Stimulated activated CD8-positive, alpha-beta memory T cell treated with anti-CD3 and anti-CD28 coated beads, Interleukin-4, amount 100 ng/mL, for 4 hours (primary cell): Measurements from ENCODE around the gene SH3GL2.

ENCODE experiments used
- DNase-seq, 2 donors: peaks; one replicate each; pipeline ENCODE4 v3.0.0-alpha.2; 2020; ENCODE audit warnings: low read depth in 2 of 2, low spot score in 1 of 2

The SH3GL2 gene

DNA sequence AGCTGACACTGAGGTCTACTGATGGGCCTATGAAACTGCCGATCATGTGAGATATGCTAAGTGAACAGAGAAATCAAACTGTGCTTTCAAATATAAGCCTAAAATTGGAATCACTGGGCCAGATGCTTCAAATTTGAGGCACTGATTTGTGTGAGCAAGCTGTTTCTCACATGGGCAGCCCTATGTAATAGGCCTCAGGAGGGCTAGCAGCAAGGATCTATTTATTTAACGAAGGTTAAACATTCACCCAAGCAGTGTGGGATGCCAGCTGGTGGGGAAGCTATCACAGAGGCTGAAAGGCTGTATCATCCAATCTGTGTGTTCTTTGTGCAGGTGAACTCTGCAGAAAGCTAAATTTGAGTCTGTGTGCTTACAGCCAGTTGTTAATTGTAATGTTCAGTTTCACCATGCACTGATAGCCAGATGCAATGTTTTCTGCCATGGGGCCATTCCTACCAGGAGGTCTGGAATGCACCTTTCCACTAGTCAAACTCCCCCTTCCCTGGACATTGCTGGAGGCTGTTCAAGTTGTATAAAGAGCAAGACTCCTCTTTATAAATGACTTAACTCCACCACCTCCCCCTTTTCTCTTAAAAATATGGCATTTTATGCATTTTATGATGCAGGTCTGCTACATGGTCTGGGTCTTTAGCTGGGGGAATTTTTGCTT is 228.9 kb downstream of the SH3GL2 start:
- no peak for DNase-seq

DNA sequence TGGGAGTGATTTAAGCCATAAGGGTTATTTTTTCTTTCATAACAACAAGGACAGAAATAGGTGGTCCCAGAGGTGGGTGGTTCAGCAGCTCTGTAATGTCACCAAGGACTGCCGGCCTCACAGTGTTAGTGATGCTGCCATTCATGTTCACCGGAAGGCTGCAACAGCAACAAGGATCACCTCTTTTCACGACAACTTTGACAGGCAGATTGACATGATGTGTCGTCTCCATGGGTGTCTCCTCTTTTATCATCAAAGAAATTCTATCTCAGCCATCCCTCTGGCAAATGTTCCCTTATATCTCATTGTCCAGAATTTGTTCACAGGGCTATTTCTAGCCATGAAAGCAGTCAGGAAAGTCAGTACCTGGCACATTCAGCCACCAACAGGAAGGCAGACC is 231.5 kb downstream of the SH3GL2 start:
- DNase-seq: no peak

DNA sequence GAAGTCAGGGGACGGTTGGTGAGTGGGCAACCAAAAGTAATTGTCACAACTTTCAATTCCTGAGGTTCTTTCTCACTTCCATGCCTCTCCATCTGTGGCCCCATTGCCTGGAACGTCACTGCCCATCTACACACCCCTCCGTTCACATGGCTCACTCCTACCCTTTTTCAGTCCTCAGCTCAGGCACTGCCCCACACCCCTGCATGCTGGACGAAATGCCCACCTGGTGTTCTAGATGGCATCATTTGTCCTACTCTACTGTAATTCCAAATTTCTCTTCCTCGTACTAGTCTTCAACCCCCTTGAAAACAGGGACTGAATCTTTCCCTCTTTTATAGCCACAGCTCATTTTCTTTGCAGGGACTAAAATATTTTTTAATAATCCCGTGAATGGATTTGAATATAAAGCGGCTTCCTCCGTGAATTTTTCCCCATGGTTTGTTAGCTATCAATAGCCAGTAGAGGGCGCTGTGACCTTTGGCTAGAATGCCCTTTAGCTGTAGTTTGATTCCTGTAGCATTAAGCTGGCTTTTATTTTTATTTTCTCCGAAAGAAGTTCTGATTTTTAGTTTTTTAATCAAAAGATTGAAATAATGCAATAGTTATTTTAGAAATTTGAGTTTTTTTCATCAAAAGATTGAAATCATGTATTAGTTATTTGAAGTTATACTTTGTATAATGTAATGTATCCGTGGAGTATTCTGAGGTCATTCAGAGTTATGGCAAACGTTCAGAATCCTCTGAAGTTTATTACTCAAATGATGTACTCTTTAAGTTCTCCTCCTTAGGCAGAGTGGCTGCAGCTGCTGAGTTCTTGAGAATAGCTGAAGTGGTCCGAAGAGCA is 232.1 kb downstream of the SH3GL2 start:
- DNase-seq: no peak

DNA sequence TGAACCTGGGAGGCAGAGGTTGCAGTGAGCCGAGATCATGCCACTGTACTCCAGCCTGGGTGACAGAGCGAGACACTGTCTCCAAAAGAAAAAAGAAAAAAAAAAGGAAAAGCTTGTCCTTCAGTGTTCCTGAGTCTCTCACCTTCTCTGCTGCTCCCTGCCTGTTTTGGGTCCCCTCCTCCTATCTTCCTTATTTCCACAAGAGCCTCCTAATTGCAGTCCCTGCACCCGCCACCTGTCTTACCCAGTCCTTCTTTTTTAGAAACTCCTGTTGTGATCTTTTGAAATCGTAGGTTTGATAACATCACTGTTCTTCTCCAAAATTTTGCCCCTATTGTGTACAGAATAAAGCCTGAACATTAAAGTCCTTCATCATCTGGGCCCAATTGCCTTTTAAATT is 234.9 kb downstream of the SH3GL2 start:
- DNase-seq: no peak

DNA sequence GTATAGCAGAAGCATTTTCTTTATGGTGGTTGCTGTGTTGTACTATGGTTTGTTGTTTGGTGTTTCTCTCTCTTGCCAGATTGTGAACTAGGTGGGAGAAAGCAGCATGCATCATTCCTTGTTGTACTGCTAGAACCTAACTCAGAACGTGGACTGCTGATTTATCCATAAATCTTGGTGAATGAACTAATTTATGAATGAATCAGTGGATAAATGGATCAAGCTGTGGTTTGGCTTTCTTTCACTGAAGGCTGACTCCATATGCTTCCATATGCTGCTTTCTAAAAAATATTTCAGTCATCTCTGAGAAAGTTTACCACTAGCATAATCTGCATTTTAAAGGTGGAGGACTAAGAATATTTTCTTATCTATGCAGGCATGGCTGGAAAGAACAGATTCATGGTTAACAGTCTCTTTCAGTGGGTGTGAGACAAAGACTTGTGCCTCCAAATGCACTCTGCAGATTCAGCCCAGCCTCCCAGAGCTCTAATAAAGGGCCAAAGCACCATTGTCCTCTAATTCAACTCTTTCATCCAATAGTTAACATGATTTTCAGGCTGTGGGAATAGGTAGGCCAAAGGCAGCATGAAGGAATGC is 237.7 kb downstream of the SH3GL2 start:
- DNase-seq: no peak

DNA sequence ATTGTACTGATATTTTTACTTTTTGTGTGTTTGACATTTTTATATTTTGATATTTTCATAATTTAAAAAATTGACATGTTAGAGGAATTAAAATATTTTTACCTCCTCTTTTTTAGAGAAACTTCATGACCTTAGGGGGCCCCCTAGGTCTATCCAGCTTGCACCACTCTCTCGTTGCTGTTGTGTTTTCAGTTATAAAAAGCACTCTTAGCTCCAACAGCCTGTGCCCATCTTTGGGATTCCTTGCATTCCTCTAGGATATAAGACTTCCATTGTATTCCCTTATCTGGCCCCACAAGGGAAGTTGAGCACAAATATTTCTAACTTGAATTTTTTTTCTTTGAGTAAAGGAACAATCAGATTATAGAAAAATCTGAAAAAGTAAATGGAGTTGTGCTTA is 245.3 kb downstream of the SH3GL2 start:
- no peak for DNase-seq

DNA sequence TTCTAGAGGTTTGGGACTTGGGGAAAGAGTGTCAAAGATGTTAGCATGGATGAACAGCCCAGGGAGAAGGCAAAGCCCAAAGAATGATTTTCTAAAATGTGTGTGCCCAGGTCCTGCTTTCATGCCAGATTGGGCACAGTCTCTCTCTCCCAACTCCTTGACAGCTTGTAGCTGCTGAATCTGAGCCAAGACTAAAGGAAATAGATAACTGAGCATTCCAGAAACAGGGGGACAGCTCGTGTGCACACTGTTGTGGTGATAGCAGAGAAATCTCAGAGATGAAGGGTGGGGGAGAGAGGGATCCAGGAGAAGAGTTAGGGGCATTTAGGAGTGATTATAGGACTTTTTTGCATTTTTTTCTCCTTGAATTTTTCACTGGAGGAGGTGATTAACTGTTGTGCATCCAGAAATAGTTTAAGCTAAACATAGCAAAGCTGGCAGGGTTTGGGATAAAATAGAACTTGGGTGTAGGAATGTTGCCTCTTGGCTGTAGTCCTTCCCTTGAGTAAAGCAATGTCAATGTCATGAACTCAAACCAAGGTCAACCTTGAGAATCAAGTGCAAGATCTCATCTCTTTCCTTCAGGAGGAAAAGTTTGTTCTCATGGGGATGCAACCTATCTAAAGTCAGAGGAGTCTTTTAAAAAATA is 245.9 kb downstream of the SH3GL2 start:
- no peak for DNase-seq

DNA sequence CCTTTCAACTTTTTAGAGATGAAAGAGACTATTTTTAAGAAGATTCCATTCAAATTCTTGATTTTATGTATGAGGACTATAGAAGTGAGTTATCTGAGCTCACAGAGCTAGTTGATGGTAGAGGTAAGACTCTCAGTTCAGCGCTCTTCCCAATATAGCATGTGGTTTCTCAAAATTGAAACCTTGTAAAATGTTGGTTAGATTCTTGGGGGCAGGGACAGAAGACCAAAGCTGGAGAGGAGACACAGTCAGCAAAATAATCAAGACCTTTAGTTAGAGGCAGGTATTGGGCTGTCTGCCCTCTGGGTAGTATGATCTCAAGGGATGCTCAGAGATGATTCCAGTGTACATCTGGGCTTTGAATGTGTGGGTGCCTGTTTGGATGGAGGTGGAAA is 246.4 kb downstream of the SH3GL2 start:
- DNase-seq: no peak

DNA sequence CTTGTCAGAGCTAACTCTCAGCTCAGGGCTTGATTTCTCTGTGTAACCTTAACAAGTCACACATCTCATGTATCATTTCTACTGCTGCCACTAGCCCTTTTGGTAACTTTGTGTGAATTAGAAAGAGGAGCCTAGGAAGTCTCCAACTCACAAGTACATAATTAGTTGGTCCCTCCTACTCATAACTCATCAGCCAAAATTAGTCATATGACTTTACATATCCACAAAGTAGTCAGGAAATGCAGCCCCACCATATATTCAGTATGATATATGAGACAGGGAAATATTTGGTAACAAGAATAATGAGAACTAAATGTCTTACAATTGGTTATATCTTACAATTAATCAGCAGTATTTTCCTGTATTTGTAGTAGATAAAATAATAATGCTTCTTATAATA is 250.2 kb downstream of the SH3GL2 start:
- DNase-seq: no peak

DNA sequence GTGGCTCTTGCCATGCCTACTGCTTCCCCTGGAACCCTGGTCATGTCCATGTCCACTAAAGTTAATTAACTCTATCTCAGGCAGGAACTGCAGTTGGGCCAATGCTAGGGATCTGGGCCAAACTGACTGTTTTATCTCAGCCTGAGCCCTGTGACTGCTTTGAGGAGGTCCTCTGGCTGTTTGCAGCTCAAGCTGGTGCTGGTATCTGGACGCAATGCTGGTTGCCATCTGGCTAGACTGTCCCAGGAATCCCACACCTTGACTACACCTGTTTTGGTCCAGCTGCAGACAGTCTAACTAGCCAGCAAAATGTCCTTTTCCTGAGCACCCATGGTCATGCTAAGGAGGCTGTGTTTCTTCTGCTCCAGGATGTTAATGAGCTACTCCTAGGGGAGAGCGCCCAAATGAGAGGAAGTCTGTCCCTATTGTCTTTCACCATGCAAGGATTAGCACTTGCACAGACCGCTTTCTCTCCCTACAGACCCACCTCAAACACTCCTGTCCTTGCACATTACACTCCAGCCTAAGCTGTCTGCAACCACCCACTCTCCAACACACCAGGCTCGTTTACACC is 251.0 kb downstream of the SH3GL2 start:
- DNase-seq: no peak

DNA sequence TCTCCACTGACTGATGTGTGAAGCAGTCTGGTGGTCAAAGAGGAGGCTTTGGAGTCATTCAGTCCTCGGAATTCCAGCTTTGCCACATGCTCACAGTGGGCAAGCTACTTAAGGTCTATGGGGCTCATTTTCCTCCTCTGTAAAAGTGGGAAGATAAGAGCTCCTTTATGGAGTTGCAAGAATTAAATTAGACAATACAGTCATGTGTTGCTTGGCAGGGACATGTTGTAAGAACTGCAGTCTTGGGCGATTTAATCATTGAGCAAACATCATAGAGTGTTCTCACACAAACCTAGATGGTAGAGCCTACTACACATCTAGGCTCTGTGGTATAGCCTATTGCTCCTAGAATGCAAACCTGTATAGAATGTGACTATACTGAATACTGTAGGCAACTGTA is 253.9 kb downstream of the SH3GL2 start:
- DNase-seq: no peak

DNA sequence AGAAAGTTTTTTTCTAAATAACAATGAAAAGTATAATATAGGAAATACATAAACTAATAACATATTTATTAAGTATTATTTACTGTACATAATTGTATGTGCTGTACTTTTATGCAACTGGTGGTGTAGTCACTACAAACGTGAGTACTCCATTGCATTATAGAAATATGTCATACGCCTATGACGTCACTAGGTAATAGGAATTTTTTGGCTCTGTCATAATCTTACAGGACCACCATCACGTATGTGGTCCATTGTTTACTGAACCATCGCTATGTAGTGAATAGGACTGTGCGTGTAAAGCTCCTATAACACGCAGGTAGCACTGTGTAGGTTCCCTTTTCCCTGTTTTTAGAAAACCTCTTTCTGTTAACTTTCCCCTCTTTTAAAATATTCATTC is 255.0 kb downstream of the SH3GL2 start:
- DNase-seq: no peak

DNA sequence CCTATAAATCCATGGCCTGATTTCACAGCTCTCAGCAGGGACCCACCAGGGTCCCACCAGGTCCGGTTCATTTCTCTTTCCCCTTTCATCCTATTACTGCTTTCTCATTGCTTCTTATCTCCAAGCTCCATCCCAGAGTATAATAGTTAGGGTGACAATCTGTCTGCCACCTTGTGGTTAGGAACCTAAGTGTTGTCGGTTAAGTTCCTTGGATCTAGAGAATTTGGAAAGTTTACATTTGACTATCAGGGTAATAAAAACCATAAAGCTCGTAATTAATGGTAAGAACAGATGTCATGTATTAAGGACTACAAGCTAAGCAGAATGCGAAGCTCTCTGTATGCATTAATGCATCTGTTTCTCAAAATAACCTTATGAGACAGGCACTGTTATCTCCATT is 259.1 kb downstream of the SH3GL2 start:
- DNase-seq: no peak

DNA sequence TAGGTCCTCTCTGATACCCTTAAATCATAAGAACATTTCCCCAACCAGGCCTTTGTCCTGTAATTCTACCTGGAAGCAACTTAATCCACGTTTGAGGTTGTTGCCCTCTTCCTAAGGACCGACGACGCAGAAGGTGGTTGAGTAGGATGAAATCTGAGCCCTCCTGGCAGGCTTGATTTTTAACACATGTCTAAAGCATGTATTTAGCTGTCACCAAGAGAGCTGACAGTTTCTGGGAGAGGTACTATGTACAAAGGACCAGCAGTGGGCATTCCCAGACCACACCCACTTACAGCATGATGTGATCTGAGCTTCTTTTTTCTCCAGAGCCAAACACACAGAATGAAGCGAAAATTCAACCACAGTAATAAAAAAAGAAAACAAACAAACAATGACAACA is 260.9 kb downstream of the SH3GL2 start:
- DNase-seq: no peak

DNA sequence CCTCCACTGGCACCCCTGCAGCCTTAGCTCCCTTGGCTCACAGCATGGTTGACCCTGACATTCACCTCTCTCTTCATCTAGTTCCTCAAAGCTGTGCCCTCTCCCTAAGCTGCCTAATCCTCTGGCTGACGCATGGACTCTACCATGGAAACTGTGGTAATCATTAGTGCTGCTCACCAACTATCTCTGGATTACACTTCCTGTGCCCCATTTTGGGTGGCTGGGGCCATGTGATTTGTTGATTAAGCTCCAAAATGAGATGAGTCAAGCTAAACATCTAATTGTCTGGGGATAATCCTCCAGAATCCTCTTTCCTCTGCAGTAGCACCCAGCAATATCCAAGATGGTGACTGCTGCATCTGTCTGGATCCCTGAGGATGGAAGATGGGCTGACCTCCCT is 264.4 kb downstream of the SH3GL2 start:
- no peak for DNase-seq
